Measurements from ENCODE around the gene VAPA. TPM values are rescaled to one million over a fixed set of nuclear protein-coding genes. Genes with fewer than 3 reads are reported as not detected.
"Not testable (repeated sequence)": the region's sequence is repeated elsewhere in the genome, so short reads cannot be mapped to it uniquely, and the experiment has no call there.

VAPA gene
- total and polyA plus RNA-seq, 2 donors (not counting 3 experiments of a cell fraction or from before 2014, with no cell fraction given), result 105 to 163 TPM

DNA sequence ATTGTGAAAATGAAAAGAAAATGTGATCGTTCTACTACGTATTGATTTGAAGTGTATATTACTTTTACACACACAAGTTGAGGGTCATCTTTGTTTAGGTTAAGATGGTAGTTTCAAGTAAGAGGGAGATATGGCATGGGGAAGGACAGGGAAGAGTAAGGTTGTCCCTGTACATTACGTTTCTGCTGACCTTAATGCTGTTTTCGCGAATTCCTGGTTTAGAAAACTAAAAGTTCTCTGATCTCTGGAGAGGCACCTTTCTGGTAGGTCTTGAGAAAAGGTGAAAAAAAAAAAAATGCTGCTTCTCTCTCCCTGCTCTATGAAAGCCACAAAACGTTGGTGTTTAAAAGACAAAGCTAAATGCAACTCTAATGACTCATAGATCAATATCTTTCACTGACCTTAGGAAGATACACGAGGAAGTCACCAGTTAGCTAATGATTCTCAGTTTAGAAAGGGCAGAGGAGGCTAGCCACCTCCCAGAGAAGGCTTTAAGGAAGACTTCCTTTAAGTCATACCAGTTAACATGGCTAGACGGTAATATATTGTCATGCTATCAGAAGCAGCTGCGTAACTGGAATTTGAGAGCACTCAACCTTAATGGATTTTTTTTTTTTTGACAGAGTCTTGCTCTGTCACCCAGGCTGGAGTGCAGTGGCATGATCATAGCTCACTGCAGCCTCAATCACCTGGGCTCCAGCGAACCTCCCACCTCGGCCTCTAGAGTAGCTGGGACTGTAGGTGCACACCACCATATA, 14.8 kb upstream of the VAPA start:
- Histone ChIP-seq H3K36me3 (ENCODE audit: control insufficient read depth in 2 of 2, extremely low read depth in 1 of 2, insufficient read depth in 2 of 2, low read length in 2 of 2) (no peaks in the 10 kb centered on the region), H3K27me3 (ENCODE audit: control insufficient read depth in 2 of 2, insufficient read depth in 2 of 2, low read length in 2 of 2) (no peaks in the 10 kb centered on the region), H3K4me1 (ENCODE audit: control insufficient read depth, extremely low read depth, insufficient read depth, low read length) (peaks cover 5% of the 10 kb centered on the region), H4K20me1 (replicated peaks; ENCODE audit: control insufficient read depth, extremely low read depth, insufficient read depth, low read length) (no peaks in the 10 kb centered on the region), H3K9me1 (replicated peaks; ENCODE audit: control insufficient read depth, extremely low read depth, insufficient read depth, low read length) (no peaks in the 10 kb centered on the region), H2AFZ (ENCODE audit: low read depth, low read length) (no peak overlapping the region), H3K4me3 (replicated peaks in 1 of 3; ENCODE audit: insufficient read depth in 1 of 3, low read depth in 1 of 3, low read length in 3 of 3) (no peak overlapping the region), H3K9me3 (replicated peaks; ENCODE audit: control insufficient read depth, insufficient read depth, low read length) (no peaks in the 10 kb centered on the region), H3K27ac (ENCODE audit: insufficient read depth, low read depth, low read length) (no peak overlapping the region), H3K4me2 (ENCODE audit: insufficient read depth, low read length) (no peak overlapping the region), H3K9ac (replicated peaks; ENCODE audit: extremely low read depth, insufficient read depth, low read length) (no peak overlapping the region), H3K79me2 (ENCODE audit: control insufficient read depth, insufficient read depth, low read length) (no peaks in the 10 kb centered on the region)
- intact Hi-C loops (cut with micrococcal nuclease), result no loop called here
- DNase-seq (ENCODE audit: low read depth, low spot score) (peak; percentile 15), FAIRE-seq (no peak)
- dilution Hi-C loops (cut with MboI; ENCODE audit: extremely low pct_ligation_motif_present, low sequenced_read_pairs), result no loop called here
- TF ChIP-seq FOS (IDR thresholded peaks at IDR 0.05; ENCODE audit: borderline replicate concordance, insufficient read depth, low read length) (no peak), GATA2 (IDR thresholded peaks at IDR 0.05; ENCODE audit: insufficient read depth, insufficient read length, low read depth, low read length) (peak; percentile 55)
- ChIA-PET POLR2A (interaction anchor here (0.7 kb wide), 1 partner anchor 280 kb away, joined by 3 read pairs; no protein-coding TSS in a partner anchor), CTCF (interaction anchor here (0.8 to 1.2 kb wide), 5 partner anchors 13 to 323 kb away, joined by 3 to 4 read pairs (median 3); partner anchors contain the start of genes TXNDC2 and VAPA)
- BruUV-seq (replicated peaks), result no TSS peak

- H3K9me3 ChIP-seq (replicated peaks; ENCODE audit: control insufficient read depth, insufficient read depth, low read length); H3K4me1 ChIP-seq (ENCODE audit: control insufficient read depth, extremely low read depth, insufficient read depth, low read length); H3K9me1 ChIP-seq (replicated peaks; ENCODE audit: control insufficient read depth, extremely low read depth, insufficient read depth, low read length); BruUV-seq (replicated peaks); DNase-seq (ENCODE audit: low read depth, low spot score); H3K36me3 ChIP-seq (ENCODE audit: control insufficient read depth in 2 of 2, extremely low read depth in 1 of 2, insufficient read depth in 2 of 2, low read length in 2 of 2); H3K9ac ChIP-seq (replicated peaks; ENCODE audit: extremely low read depth, insufficient read depth, low read length); FAIRE-seq; H3K4me3 ChIP-seq (replicated peaks in 1 of 3; ENCODE audit: insufficient read depth in 1 of 3, low read depth in 1 of 3, low read length in 3 of 3); H3K27ac ChIP-seq (ENCODE audit: insufficient read depth, low read depth, low read length); H4K20me1 ChIP-seq (replicated peaks; ENCODE audit: control insufficient read depth, extremely low read depth, insufficient read depth, low read length); H3K79me2 ChIP-seq (ENCODE audit: control insufficient read depth, insufficient read depth, low read length); H3K27me3 ChIP-seq (ENCODE audit: control insufficient read depth in 2 of 2, insufficient read depth in 2 of 2, low read length in 2 of 2); intact Hi-C loops (cut with micrococcal nuclease); dilution Hi-C loops (cut with MboI; ENCODE audit: extremely low pct_ligation_motif_present, low sequenced_read_pairs); H3K4me2 ChIP-seq (ENCODE audit: insufficient read depth, low read length); H2AFZ ChIP-seq (ENCODE audit: low read depth, low read length): not testable (repeated sequence)
- POLR2A ChIA-PET, result interaction anchor here (0.7 kb wide), 1 partner anchor 281 kb away, joined by 3 read pairs; no protein-coding TSS in a partner anchor
- CTCF ChIA-PET, result interaction anchor here (0.8 to 1.2 kb wide), 5 partner anchors 12 to 324 kb away, joined by 3 to 4 read pairs (median 3); partner anchors contain the start of genes TXNDC2 and VAPA
These were observed 14.3 kb upstream of the VAPA start for GRCh38 chr18:9899550-9899930.
